Panc1 (cell line): ENCODE results near the gene KLHL35. TPM values are rescaled to one million over a fixed set of nuclear protein-coding genes. Genes with fewer than 3 reads are reported as not detected.

Experiments used
- ATAC-seq: fragments of 200-7000 bp; cut with Tn5 transposase; 2 replicates; pipeline ENCODE4 v1.9.1; 2020; ENCODE audit warnings: mild to moderate bottlenecking, moderate library complexity
- BruUV-seq: library from RNA; stranded (reverse); fragments of 400-500 nt; replicated peaks from 2 replicates; lab custom pipeline; 2021; lab: Mats Ljungman, UMichigan
- CTCF ChIA-PET: fragments of 300-600 bp; sonication (Branson Sonifier 250); formaldehyde crosslinking; loops from one replicate; lab custom pipeline; 2022; ENCODE audit warnings: antibody characterized with exemption; lab: Charles Lee
- POLR2A ChIA-PET: fragments of 300-600 bp; sonication (Branson Sonifier 250); formaldehyde crosslinking; loops from one replicate; lab custom pipeline; 2022; ENCODE audit warnings: antibody characterized with exemption; lab: Charles Lee
- DNase-seq: peaks from one replicate; pipeline ENCODE4 v3.0.0-alpha.2; 2010; ENCODE audit warnings: low read depth, low spot score
- H3K27ac ChIP-seq: 2 replicates; pipeline ENCODE4 v1.5.1; 2011; ENCODE audit warnings: mild to moderate bottlenecking, low read length, inconsistent platforms
- H3K27me3 ChIP-seq: fragments of 200-500 bp; sonication (Bioruptor generic); 2 replicates; pipeline ENCODE4 v1.6.0; 2014; ENCODE audit warnings: low read length, inconsistent platforms; ENCODE audit not compliant: control insufficient read depth, insufficient read depth
- H3K36me3 ChIP-seq: fragments of 200-500 bp; sonication (Bioruptor generic); 2 replicates; pipeline ENCODE4 v1.5.1; 2014; ENCODE audit warnings: inconsistent platforms, mild to moderate bottlenecking, low read length, moderate library complexity; ENCODE audit not compliant: control insufficient read depth, insufficient read depth
- H3K4me1 ChIP-seq: 2 replicates; pipeline ENCODE4 v1.5.1; 2011; ENCODE audit warnings: inconsistent platforms, mild to moderate bottlenecking, low read length, moderate library complexity; ENCODE audit not compliant: control insufficient read depth, insufficient read depth
- H3K4me3 ChIP-seq, 2 experiments: 2 replicates each; pipeline ENCODE4 v1.5.1; 2011 to 2012; ENCODE audit warnings: low read depth in 2 of 2, low read length in 2 of 2, mild to moderate bottlenecking in 2 of 2, inconsistent platforms in 1 of 2, moderate library complexity in 1 of 2
- H3K9me3 ChIP-seq: fragments of 200-500 bp; sonication (Bioruptor generic); 2 replicates; pipeline ENCODE4 v1.5.1; 2014; ENCODE audit warnings: low read depth, mild to moderate bottlenecking, inconsistent platforms, low read length, moderate library complexity; ENCODE audit not compliant: control insufficient read depth, insufficient read depth
- CTCF ChIP-seq: fragments of 450-650 bp; IDR thresholded peaks from 2 replicates; pipeline ENCODE4 v1.5.1; 2017; ENCODE audit warnings: mild to moderate bottlenecking
- POLR2AphosphoS5 ChIP-seq: IDR thresholded peaks from 2 replicates; pipeline ENCODE4 v1.6.1; 2012; ENCODE audit warnings: mild to moderate bottlenecking, low read depth, low read length, moderate library complexity
- REST ChIP-seq, 2 experiments: IDR thresholded peaks; 2 replicates each; pipeline ENCODE4 v1.6.1; 2011 to 2012; ENCODE audit warnings: low read depth in 2 of 2, control low read depth in 1 of 2, low read length in 1 of 2, mild to moderate bottlenecking in 1 of 2, moderate library complexity in 1 of 2; ENCODE audit not compliant: insufficient read depth in 1 of 2
- SIN3A ChIP-seq: IDR thresholded peaks from 2 replicates; pipeline ENCODE4 v1.6.1; 2012; ENCODE audit warnings: low read depth, mild to moderate bottlenecking, low read length, moderate library complexity, borderline replicate concordance; ENCODE audit not compliant: insufficient read depth
- TCF7L2 ChIP-seq: IDR thresholded peaks from 2 replicates; pipeline ENCODE4 v1.6.1; 2011; ENCODE audit warnings: mild to moderate bottlenecking, low read depth, low read length, inconsistent platforms
- in situ Hi-C: cut with HindIII; loops from 2 replicates; pipeline ENCODE4 v1.10.0; 2016; ENCODE audit warnings: low sequenced_read_pairs, low pct_unique_long_range_greater_than_20kb
- intact Hi-C: fragments of 100-400 bp; cut with micrococcal nuclease; formaldehyde crosslinking; loops from one replicate; pipeline ENCODE4 v1.10.0; 2022; ENCODE audit not compliant: unreplicated experiment
- total RNA-seq: library from RNA; stranded (reverse); gene quantifications from one replicate; pipeline ENCODE4 v1.2.1, GENCODE V29; 2021; ENCODE audit not compliant: unreplicated experiment

The KLHL35 gene
- total RNA-seq, 1 experiment from 2014 or later: 10.9 TPM

GRCh38 chr11:75399344-75400145 lies 33.5 kb downstream of the KLHL35 start, which contains the start of gene RPS3:
TSS of gene RPS3 (plus strand) at chr11:75399518. CDS start at chr11:75399548, 30 bp downstream.
- peaks cover 45% of the 10 kb centered on the region for H3K36me3 ChIP-seq

More at GRCh38 chr11:75399344-75400145, 33.5 kb downstream of the KLHL35 start, which contains the start of gene RPS3:
- Histone ChIP-seq H3K4me3 (peak within 1 kb of the TSS; percentile 78 to 85), H3K27me3 (no peaks in the 10 kb centered on the region), H3K9me3 (no peaks in the 10 kb centered on the region), H3K4me1 (peaks cover 29% of the 10 kb centered on the region), H3K27ac (peak within 1 kb of the TSS; percentile 99)
- in situ Hi-C loops: no loop called here
- intact Hi-C loops: no loop called here
- TSS peak; percentile 55 for BruUV-seq
- DNase-seq (peak; percentile 69), ATAC-seq (peak; percentile 97)
- ChIA-PET CTCF (no interaction called here), POLR2A (interaction anchor here (0.6 kb wide), 1 partner anchor 119 kb away, joined by 3 read pairs; no protein-coding TSS in a partner anchor)
- TF ChIP-seq REST (IDR thresholded peaks at IDR 0.05; ENCODE audit: insufficient read depth in 1 of 2, low read depth in 2 of 2, low read length in 1 of 2): peak in 1 of 2 experiments; percentile 58; a peak in 1 of 4 replicates
- TF ChIP-seq SIN3A: peak; percentile 63
- peak; percentile 100 for TF ChIP-seq POLR2AphosphoS5
- TF ChIP-seq CTCF: no peak; the same call in 1 of the 2 replicates
- peak; percentile 56; the same call in 1 of the 2 replicates for TF ChIP-seq TCF7L2
